ENCODE measurements around the gene RNU5B-1.

GRCh38 chr15:65344214-65344913 lies 39.9 kb downstream of the RNU5B-1 start:
- no peak for TF ChIP-seq CTCF (IDR thresholded peaks at IDR 0.05; ENCODE audit: low read depth, low read length)
- TF ChIP-seq EZH2phosphoT487 (IDR thresholded peaks at IDR 0.05; ENCODE audit: low read depth): no peak

Measured in OCI-LY3 (cell line).